ENCODE measurements around the gene TEDC2. TPM values are rescaled to one million over a fixed set of nuclear protein-coding genes. Genes with fewer than 3 reads are reported as not detected.

The TEDC2 gene
- total RNA-seq, 1 donor from 2014 or later = 0.68 TPM

GRCh38 chr16:2465653-2466415 lies 5.9 kb downstream of the TEDC2 start:
- TF ChIP-seq CTCF (IDR thresholded peaks at IDR 0.05) = no peak
- ATAC-seq (no peak), DNase-seq (no peak)
- H3K9me3 ChIP-seq = no peaks in the 10 kb centered on the region
- no peak overlapping the region for H3K27ac ChIP-seq
- H3K36me3 ChIP-seq = no peaks in the 10 kb centered on the region
- intact Hi-C loops (cut with DNase I) = no loop called here
- peaks cover 32% of the 10 kb centered on the region for H3K27me3 ChIP-seq (ENCODE audit: low read depth)
- peaks cover 27% of the 10 kb centered on the region for H3K4me1 ChIP-seq
- H3K4me3 ChIP-seq = no peak overlapping the region

- DNase-seq (no peak), ATAC-seq (no peak)
- H3K4me3 ChIP-seq = peak overlapping the region; percentile 48
- no peaks in the 10 kb centered on the region for H3K9me3 ChIP-seq
- peaks cover 37% of the 10 kb centered on the region for H3K4me1 ChIP-seq
- no peak for TF ChIP-seq CTCF (IDR thresholded peaks at IDR 0.05)
- peaks cover 43% of the 10 kb centered on the region for H3K27me3 ChIP-seq (ENCODE audit: low read depth)
- H3K27ac ChIP-seq = no peak overlapping the region
- H3K36me3 ChIP-seq = no peaks in the 10 kb centered on the region
- intact Hi-C loops (cut with DNase I) = no loop called here
These were observed 7.0 kb downstream of the TEDC2 start for GRCh38 chr16:2466667-2467527.

- no peaks in the 10 kb centered on the region for H3K9me3 ChIP-seq
- peak overlapping the region; percentile 48 for H3K4me3 ChIP-seq
- H3K27ac ChIP-seq = no peak overlapping the region
- H3K27me3 ChIP-seq (ENCODE audit: low read depth) = peaks cover 51% of the 10 kb centered on the region
- no peaks in the 10 kb centered on the region for H3K36me3 ChIP-seq
- no peak for TF ChIP-seq CTCF (IDR thresholded peaks at IDR 0.05)
- peaks cover 40% of the 10 kb centered on the region for H3K4me1 ChIP-seq
- intact Hi-C loops (cut with DNase I) = no loop called here
- ATAC-seq (peak; percentile 71 to 79), DNase-seq (peak; percentile 77)
These were observed 7.8 kb downstream of the TEDC2 start for GRCh38 chr16:2467528-2468232.

- intact Hi-C loops (cut with DNase I) = no loop called here
- TF ChIP-seq CTCF (IDR thresholded peaks at IDR 0.05) = no peak
- Histone ChIP-seq H3K27me3 (ENCODE audit: low read depth) (peaks cover 56% of the 10 kb centered on the region), H3K4me1 (peaks cover 42% of the 10 kb centered on the region), H3K9me3 (no peaks in the 10 kb centered on the region), H3K36me3 (no peaks in the 10 kb centered on the region), H3K27ac (no peak overlapping the region), H3K4me3 (peak overlapping the region; percentile 48)
- no peak for DNase-seq
- peak; percentile 30 to 34 for ATAC-seq
These were observed 8.4 kb downstream of the TEDC2 start for GRCh38 chr16:2468233-2468724.

GRCh38 chr16:2468725-2469398 lies 9.0 kb downstream of the TEDC2 start:
- Histone ChIP-seq H3K9me3 (no peaks in the 10 kb centered on the region), H3K27ac (no peak overlapping the region), H3K4me3 (no peak overlapping the region), H3K27me3 (ENCODE audit: low read depth) (peaks cover 56% of the 10 kb centered on the region), H3K4me1 (peaks cover 46% of the 10 kb centered on the region), H3K36me3 (no peaks in the 10 kb centered on the region)
- no peak for ATAC-seq
- DNase-seq = no peak
- intact Hi-C loops (cut with DNase I) = no loop called here
- no peak for TF ChIP-seq CTCF (IDR thresholded peaks at IDR 0.05)

All from lower lobe of right lung (tissue), 2 donors.